RKO (cell line): ENCODE data around the gene GCNA.
"Not testable (repeated sequence)": the region's sequence is repeated elsewhere in the genome, so short reads cannot be mapped to it uniquely, and the experiment has no call there.

Experiments used
- DNase-seq: peaks from one replicate; pipeline ENCODE4 v3.0.0-alpha.2; 2016; ENCODE audit warnings: low spot score

GCNA gene

DNA sequence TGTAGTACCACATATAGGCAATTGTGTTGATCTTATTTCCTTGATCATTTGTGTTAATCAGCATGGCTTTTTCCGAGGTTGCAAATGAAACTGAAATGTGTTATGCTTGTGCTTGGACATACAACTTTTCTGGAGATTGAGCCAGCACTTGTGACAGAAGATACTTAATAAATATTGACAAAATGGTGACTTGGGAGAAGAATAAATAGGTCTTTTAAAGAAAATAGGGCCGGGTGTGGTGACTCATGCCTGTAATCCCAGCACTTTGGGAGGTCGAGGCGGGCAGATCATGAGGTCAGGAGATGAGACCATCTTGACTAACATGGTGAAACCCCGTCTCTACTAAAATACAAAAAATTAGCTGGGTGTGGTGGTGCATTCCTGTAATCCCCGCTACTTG lies 18.5 kb upstream of the GCNA start:
- not testable (repeated sequence) for DNase-seq

DNA sequence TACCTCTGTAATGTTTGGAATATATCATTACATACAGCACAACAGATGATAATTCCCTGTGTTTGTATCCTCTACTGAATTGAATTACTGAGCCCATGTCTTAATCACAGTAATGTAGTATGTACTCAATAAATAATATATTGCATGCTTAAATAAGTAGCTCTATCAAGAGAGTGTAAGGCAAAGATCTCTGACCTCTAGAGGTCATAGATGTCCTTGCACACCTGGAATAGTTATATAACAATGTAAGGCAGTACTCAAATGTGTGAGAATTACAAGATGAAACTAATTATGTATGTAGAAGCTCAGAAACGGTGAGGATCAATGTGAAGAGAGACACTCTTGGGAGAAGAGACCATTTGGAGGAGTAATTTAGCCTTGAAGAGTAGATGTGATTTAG lies 14.3 kb upstream of the GCNA start:
- DNase-seq = no peak

DNA sequence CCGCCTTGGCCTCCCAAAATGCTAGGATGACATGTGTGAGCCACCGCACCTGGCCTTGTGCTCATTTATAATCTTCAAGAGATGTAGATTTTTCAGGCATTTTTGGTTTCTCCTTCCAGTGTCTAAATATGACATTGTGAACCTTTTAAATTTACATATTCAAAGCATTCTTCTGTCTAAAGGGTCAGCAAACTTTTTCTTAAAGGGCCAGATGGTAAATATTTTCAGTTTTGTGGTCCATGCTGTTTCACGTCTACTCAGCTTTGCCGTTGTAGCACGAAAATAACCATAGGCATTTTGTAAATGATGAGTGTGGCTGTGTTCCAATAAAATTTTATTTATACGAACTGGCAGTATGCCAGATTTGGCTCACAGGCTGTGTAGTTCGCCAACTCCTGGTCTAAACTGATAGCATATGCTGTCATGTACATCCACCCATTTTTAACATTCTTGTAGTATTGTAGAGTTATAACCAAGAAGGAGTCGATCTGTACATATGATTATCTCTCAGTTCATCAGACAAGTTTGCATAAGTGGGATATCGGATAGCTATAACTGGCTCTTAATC lies 12.7 kb upstream of the GCNA start:
- no peak for DNase-seq

GRCh38 chrX:71571390-71571789 lies 6.8 kb upstream of the GCNA start:
- not testable (repeated sequence) for DNase-seq

DNA sequence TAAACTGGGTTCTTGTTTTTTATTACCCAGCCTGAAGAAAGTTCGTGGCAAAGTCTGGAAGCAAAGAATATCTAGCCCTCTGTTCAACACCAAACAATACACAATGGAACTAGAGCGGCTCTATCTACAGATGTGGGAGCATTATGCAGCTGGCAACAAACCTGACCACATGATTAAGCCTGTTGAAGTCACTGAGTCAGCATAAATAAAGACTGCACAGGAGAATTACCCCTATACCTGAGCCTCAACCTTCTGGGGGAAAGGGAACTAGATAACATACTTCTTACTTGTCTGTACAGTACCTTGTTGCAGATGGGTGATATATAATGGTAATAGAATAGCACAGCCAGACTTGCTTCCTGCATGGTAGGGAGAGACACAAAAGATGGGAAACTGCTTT lies 4.6 kb upstream of the GCNA start:
- no peak for DNase-seq

GRCh38 chrX:71577682-71578081 lies 555 bp upstream of the GCNA start:
- DNase-seq = no peak

DNA sequence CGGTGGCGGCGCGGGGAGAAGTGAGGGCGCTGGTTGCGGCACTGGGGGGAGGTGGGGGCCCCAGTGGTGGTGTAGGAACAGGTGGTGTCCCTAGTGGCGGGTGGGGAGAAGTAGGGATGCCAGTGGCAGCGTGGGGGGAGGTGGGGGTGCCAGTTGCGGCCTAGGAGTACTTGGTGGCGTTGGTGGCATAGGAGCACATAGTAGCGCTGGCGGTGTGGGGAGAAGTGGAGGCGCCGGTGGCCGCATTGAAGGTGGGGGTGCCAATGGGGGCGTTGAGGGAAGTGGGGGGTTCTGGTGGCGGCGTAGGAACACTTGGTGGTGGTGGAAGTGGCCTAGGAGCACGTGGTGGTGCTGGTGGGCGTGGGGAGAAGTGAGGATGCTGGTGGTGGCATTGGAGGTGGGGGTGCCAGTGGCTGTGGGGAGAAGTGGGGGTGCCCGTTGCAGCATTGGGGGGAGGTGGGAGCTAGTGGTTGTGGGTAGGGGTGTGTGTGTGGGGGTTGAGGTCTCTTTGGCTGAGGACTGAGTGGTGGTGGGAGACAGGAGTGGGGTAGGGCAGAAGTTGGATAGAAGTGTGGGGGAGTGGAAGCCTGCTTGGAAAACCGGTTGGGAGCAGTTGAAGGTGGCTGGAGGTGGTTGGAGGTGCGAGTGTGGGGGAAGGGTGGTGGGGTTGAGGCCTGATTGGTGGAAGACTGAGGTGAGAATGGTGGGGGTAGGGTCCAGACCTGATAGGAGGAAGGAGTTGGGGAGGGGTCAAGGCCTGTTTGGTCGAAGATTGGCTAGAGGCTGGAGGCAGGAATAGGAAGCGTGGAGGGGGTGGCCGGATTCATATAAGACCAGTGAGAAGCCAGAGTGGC lies 1.1 kb downstream of the GCNA start:
- DNase-seq = no peak

DNA sequence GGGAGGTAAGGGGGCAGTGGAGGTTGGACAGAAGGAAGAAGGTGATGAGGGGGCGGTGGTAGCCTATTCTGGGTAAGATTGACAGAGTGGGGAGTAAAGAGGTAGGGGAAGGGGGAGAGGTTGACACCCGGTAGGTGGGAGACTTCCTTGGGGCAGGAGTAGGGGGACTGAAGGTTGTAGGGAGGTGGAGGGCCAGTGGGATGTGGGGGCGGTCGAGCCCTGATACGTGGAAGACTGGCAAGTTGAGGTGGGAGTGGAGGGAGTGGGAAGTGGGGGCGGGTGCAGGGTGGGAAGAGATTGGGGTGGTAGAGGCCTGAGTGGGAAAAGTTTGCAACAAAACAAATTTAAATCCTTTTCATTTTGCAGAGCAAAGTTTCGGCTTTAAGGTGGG lies 1.7 kb downstream of the GCNA start:
- DNase-seq = no peak

GRCh38 chrX:71581210-71581609 lies 3.0 kb downstream of the GCNA start:
- no peak for DNase-seq

DNA sequence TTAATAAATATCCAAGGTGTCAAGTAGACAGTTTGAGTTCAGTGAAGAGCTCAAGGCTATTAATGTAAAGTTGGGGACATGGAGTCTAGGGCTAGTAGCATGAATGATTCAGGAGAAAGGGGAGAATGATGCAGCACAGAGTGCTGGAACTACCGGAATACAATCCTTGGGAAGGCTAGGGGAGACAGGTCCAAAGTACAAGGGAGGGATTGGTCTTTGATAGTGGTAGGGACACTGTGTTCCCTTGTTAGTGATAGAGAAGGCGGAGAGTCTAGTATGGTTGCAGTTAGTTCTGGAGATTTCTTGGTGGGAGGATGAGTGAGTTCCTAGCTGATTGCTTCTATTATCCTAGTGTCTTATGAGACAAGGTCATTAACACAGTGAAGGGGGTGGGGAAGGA lies 8.7 kb downstream of the GCNA start:
- DNase-seq = no peak

GRCh38 chrX:71593210-71593609 lies 15.0 kb downstream of the GCNA start:
- DNase-seq = not testable (repeated sequence)

- no peak for DNase-seq
Observed at GRCh38 chrX:71599965-71600364, 21.7 kb downstream of the GCNA start.

- DNase-seq = peak; percentile 12
Observed at GRCh38 chrX:71603618-71604017, 25.4 kb downstream of the GCNA start.

DNA sequence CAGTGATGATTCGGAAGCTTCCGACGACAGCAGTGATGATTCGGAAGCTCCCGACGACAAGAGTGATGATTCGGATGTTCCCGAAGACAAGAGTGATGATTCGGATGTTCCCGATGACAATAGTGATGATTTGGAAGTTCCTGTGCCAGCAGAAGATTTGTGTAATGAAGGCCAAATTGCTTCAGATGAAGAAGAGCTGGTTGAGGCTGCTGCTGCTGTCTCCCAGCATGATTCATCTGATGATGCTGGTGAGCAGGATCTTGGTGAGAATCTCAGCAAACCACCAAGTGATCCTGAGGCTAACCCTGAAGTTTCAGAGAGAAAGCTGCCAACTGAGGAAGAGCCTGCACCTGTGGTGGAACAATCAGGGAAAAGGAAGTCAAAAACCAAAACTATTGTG lies 25.9 kb downstream of the GCNA start:
- DNase-seq = peak; percentile 30

DNA sequence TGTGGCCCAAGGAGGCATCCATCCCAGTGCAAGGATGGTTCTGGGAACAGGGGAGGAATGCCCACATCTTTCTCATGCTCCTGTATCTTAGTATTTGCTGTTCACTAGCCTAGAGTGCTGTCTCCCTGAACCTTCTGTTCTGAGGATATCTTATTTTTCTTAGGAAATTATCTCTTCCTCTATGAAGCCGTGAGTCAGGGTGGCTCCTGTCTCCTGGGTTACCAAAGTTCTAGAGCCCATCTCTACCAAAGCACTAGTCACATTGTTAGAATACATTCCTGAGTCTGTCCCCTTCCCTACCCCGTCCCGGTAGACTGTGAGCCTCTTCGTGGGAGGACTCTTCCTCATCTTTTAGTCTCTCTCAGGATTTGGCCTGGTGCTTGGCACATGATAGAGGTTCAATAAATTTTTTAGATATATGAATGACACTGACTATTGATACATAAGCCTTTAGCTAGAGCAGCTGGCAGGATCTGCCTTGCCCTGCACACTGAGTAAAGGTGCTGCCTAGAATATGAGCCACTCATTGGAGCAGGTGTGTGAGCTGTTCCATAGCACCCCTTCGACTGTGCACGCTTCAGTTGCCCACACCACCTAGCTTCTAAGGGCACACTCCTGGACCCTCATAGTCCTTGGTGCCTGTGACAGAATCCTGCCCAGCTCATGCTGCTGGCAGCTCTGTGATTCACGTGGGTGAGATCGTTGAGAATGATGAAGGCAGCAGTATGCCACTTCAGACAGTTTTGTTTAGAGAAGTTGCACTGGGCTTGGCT lies 26.7 kb downstream of the GCNA start:
- DNase-seq = no peak

- no peak for DNase-seq
Observed at GRCh38 chrX:71606536-71607216, 28.4 kb downstream of the GCNA start.

DNA sequence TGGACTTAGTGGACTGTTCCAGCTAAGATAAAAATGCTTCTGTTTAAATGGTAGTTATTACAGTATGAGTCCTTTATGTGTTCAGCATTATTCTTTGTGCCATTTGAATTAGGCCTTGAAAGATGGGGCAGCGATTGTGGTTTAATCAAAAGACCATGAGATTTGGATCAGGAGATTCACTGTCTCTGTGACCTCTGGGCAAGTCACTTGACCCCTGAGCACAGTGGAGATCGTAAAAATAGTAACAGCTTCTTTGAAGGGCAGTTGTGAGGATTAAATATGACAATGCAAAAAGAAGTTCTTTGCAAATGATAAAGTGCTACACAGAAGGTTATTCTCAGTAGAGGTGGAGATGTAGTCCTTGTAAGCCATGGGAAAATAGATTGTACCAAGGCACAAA lies 29.3 kb downstream of the GCNA start:
- DNase-seq = no peak

GRCh38 chrX:71609095-71609750 lies 31.0 kb downstream of the GCNA start:
- no peak for DNase-seq

DNA sequence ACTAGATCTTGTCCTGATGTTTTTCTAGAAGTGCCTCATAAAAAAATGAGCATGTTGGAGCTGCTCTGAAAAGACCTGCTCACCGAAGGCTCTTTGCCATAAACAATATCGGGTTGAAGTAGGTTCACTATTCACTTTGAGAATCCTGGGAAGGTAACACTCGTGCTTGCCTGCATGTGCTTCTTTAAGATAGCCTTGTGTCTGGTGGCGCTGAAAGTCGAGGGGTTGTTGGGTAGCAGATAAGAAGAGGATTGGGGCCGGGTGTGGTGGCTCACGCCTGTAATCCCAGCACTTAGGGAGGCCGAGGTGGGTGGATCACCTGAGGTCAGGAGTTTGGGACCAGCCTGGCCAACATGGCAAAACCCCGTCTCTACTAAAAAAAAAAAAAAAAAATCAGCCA lies 33.5 kb downstream of the GCNA start:
- not testable (repeated sequence) for DNase-seq

DNA sequence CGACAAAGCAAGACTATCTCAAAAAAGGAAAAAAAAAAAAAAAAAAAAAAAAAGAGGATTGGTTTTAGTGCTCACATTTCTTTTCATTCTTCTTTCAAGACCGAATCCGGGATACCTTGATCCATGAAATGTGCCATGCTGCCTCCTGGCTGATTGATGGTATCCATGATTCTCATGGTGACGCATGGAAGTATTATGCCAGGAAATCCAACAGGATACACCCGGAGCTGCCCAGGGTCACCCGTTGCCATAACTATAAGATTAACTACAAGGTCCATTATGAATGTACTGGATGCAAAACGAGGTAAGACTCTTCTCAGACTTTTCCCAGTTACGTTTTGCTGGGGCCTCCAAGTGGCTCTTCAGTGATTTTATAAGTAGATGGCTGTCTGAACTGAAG lies 34.0 kb downstream of the GCNA start:
- no peak for DNase-seq

- no peak for DNase-seq
Observed at GRCh38 chrX:71615056-71615455, 36.8 kb downstream of the GCNA start.

GRCh38 chrX:71615954-71616353 lies 37.7 kb downstream of the GCNA start:
- no peak for DNase-seq
